Neutrophil (primary cell): ENCODE results near the gene KRTAP5-5.
"Not testable (repeated sequence)": the region's sequence is repeated elsewhere in the genome, so short reads cannot be mapped to it uniquely, and the experiment has no call there.

Experiments
- H3K27ac ChIP-seq: fragments of 200-600 bp; sonication (generic); 2 replicates; pipeline ENCODE4 v1.5.1; 2016; ENCODE audit warnings: mild to moderate bottlenecking, moderate library complexity
- H3K27me3 ChIP-seq: fragments of 200-600 bp; sonication (generic); 2 replicates; pipeline ENCODE4 v1.6.0; 2016; ENCODE audit warnings: mild to moderate bottlenecking
- H3K36me3 ChIP-seq: fragments of 200-600 bp; sonication (generic); 2 replicates; pipeline ENCODE4 v1.5.1; 2017
- H3K4me1 ChIP-seq, 2 experiments: fragments of 200-600 bp in 1 of 2; sonication (generic) in 1 of 2; 1 replicate in 1 of 2; 2 replicates in 1 of 2; pipeline versions ENCODE4 v1.5.1 to v1.6.1; 2013 to 2016; ENCODE audit warnings: low read depth in 1 of 2, low read length in 1 of 2, mild to moderate bottlenecking in 1 of 2, moderate library complexity in 1 of 2; ENCODE audit not compliant: control insufficient read depth in 1 of 2, insufficient read depth in 1 of 2
- H3K4me3 ChIP-seq, 2 experiments: fragments of 200-600 bp in 1 of 2; sonication (generic) in 1 of 2; 1 replicate in 1 of 2; 2 replicates in 1 of 2; pipeline ENCODE4 v1.5.1; 2013 to 2016; ENCODE audit warnings: low read depth in 1 of 2, low read length in 1 of 2, mild to moderate bottlenecking in 1 of 2, moderate library complexity in 1 of 2
- H3K9me3 ChIP-seq: fragments of 200-600 bp; sonication (generic); 2 replicates; pipeline ENCODE4 v1.5.1; 2016
- TF ChIP-seq, protein P1 (sequence below): fragments of 200-600 bp; sonication (generic); IDR thresholded peaks from 2 replicates; pipeline ENCODE4 v1.5.1; 2016; ENCODE audit warnings: antibody characterized with exemption

KRTAP5-5 gene

GRCh38 chr11:1589996-1590395, 39.6 kb upstream of the KRTAP5-5 start:
- TF ChIP-seq, protein P1, sequence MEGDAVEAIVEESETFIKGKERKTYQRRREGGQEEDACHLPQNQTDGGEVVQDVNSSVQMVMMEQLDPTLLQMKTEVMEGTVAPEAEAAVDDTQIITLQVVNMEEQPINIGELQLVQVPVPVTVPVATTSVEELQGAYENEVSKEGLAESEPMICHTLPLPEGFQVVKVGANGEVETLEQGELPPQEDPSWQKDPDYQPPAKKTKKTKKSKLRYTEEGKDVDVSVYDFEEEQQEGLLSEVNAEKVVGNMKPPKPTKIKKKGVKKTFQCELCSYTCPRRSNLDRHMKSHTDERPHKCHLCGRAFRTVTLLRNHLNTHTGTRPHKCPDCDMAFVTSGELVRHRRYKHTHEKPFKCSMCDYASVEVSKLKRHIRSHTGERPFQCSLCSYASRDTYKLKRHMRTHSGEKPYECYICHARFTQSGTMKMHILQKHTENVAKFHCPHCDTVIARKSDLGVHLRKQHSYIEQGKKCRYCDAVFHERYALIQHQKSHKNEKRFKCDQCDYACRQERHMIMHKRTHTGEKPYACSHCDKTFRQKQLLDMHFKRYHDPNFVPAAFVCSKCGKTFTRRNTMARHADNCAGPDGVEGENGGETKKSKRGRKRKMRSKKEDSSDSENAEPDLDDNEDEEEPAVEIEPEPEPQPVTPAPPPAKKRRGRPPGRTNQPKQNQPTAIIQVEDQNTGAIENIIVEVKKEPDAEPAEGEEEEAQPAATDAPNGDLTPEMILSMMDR: no peak
- H3K36me3 ChIP-seq: no peaks in the 10 kb centered on the region
- peaks cover 76% of the 10 kb centered on the region for H3K27me3 ChIP-seq
- H3K4me3 ChIP-seq: no peak overlapping the region
- H3K4me1 ChIP-seq: peaks cover 8 to 9% of the 10 kb centered on the region in 2 experiments
- no peaks in the 10 kb centered on the region for H3K9me3 ChIP-seq
- H3K27ac ChIP-seq: no peak overlapping the region

DNA sequence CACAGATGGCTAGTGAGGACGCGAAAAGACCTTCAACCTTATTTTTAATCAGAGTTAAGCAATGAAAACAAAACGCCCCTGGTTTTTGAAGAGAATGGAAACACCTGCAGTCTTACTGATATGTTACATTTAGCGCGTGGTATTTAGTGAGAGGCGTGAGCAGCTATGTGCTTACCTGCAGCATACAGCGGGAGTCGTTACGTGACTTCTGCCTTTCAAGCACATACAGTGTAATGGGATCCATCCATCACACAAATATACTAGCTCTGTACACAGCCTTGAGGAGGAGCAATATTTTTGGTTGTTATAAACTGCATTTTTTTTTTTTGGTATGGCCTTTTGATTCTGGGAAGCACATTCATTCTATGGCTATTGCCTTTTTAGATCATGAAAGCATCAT, 36.9 kb upstream of the KRTAP5-5 start:
- Histone ChIP-seq H3K4me3 (no peak overlapping the region), H3K27ac (no peak overlapping the region), H3K27me3 (peaks cover 78% of the 10 kb centered on the region), H3K36me3 (no peaks in the 10 kb centered on the region), H3K4me1 (peaks cover 8 to 9% of the 10 kb centered on the region in 2 experiments), H3K9me3 (no peaks in the 10 kb centered on the region)
- TF ChIP-seq, protein P1: no peak

GRCh38 chr11:1595994-1596575, 33.5 kb upstream of the KRTAP5-5 start:
- not testable (repeated sequence) for H3K36me3 ChIP-seq, H3K4me1 ChIP-seq, H3K9me3 ChIP-seq, H3K4me3 ChIP-seq, H3K27ac ChIP-seq
- peaks cover 100% of the 10 kb centered on the region for H3K27me3 ChIP-seq

- not testable (repeated sequence) for H3K36me3 ChIP-seq, H3K4me3 ChIP-seq, H3K9me3 ChIP-seq, H3K4me1 ChIP-seq, H3K27ac ChIP-seq
- peaks cover 100% of the 10 kb centered on the region for H3K27me3 ChIP-seq
Measured at GRCh38 chr11:1596576-1597121, 32.9 kb upstream of the KRTAP5-5 start.

- H3K4me3 ChIP-seq: no peak overlapping the region
- no peaks in the 10 kb centered on the region for H3K36me3 ChIP-seq
- peaks cover 100% of the 10 kb centered on the region for H3K27me3 ChIP-seq
- no peaks in the 10 kb centered on the region for H3K4me1 ChIP-seq
- TF ChIP-seq, protein P1: no peak
- H3K9me3 ChIP-seq: no peaks in the 10 kb centered on the region
- no peak overlapping the region for H3K27ac ChIP-seq
Measured at GRCh38 chr11:1597331-1597993, 32.1 kb upstream of the KRTAP5-5 start.

DNA sequence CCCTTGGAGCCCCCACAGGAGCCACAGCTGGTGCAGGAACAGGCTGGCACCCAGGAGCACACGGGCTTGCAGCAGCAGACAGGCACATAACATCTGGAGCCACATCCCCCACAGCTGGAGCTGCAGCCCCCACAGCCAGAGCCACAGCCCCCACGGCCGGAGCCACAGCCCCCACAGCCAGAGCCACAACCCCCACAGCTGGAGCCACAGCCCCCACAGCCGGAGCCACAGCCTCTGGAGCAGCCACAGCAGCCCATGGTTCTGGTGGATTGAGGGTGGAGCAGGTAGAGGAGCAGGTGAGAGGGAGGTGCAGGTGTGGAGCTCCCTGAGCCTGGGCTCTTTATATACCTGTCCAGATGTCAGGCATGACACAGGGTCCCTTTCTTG, 31.6 kb upstream of the KRTAP5-5 start, which contains the start of gene KRTAP5-2:
Gene KRTAP5-2 (minus strand): TSS at position 301 of the 387 bp plus-strand sequence. CDS start 44 bp downstream, at position 257.
- H3K27me3 ChIP-seq: peaks cover 100% of the 10 kb centered on the region
- TF ChIP-seq, protein P1: no peak
- H3K36me3 ChIP-seq: no peaks in the 10 kb centered on the region
- H3K27ac ChIP-seq: no peak within 1 kb of the TSS
- H3K9me3 ChIP-seq: no peaks in the 10 kb centered on the region
- H3K4me3 ChIP-seq: no peak within 1 kb of the TSS
- no peaks in the 10 kb centered on the region for H3K4me1 ChIP-seq

DNA sequence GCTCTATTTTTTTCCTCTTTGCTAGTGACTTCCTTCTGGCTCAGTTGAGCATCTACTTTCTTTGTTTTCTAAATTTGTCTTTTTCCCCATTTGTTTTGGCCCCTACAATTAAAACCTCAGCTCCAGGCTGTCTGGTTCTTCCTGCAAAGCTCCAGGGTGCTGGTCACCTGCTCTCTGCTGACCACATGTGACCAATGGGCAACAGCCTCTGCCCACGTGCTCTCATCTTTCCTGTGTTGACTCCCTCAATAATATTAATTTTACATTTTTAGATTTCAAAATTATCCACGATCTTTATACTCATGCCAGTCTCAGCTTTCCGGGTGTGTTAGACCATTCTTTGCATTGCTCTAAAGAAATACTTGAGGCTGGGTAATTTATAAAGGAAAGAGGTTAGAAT, 31.2 kb upstream of the KRTAP5-5 start:
- peaks cover 100% of the 10 kb centered on the region for H3K27me3 ChIP-seq
- not testable (repeated sequence) for H3K36me3 ChIP-seq, H3K4me3 ChIP-seq, H3K9me3 ChIP-seq, H3K27ac ChIP-seq, H3K4me1 ChIP-seq
